Spleen (tissue), 11 donors: ENCODE data around the gene ZDHHC6. TPM values are rescaled to one million over a fixed set of nuclear protein-coding genes. Genes with fewer than 3 reads are reported as not detected.
"Not testable (repeated sequence)": the region's sequence is repeated elsewhere in the genome, so short reads cannot be mapped to it uniquely, and the experiment has no call there.

Experiments
- DNase-seq: peaks from one replicate; pipeline ENCODE4 v3.0.0-alpha.2; 2020
- H3K27ac ChIP-seq, 8 donors: fragments of 200-600 bp; sonication (generic) in 7 of 8; 1 replicate in 4 of 8; 2 replicates in 4 of 8; pipeline versions ENCODE4 v1.5.0 to v1.8.0; 2016 to 2021; ENCODE audit warnings: inconsistent platforms in 4 of 8, mild to moderate bottlenecking in 4 of 8, moderate library complexity in 1 of 8
- H3K27me3 ChIP-seq, 7 donors: fragments of 200-600 bp; sonication (generic) in 6 of 7; replicated peaks in 1 of 7; 1 replicate in 4 of 7; 2 replicates in 3 of 7; pipeline versions ENCODE4 v1.5.0 to v1.8.0; 2016 to 2021; ENCODE audit warnings: inconsistent platforms in 3 of 7, mild to moderate bottlenecking in 1 of 7
- H3K36me3 ChIP-seq, 6 donors: fragments of 200-600 bp; sonication (generic) in 5 of 6; 1 replicate in 4 of 6; 2 replicates in 2 of 6; pipeline versions ENCODE4 v1.5.0 to v1.8.0; 2016 to 2021; ENCODE audit warnings: inconsistent platforms in 2 of 6
- H3K4me1 ChIP-seq, 6 donors: fragments of 200-600 bp; sonication (generic) in 5 of 6; 1 replicate in 3 of 6; 2 replicates in 3 of 6; pipeline versions ENCODE4 v1.5.0 to v1.8.0; 2016 to 2021; ENCODE audit warnings: inconsistent platforms in 3 of 6
- H3K4me3 ChIP-seq, 8 donors: fragments of 200-600 bp; sonication (generic) in 7 of 8; 1 replicate in 4 of 8; 2 replicates in 4 of 8; pipeline versions ENCODE4 v1.5.0 to v1.8.0; 2016 to 2021; ENCODE audit warnings: inconsistent platforms in 4 of 8, mild to moderate bottlenecking in 4 of 8, moderate library complexity in 2 of 8
- H3K9me3 ChIP-seq, 8 donors: fragments of 200-600 bp; sonication (generic) in 7 of 8; 1 replicate in 4 of 8; 2 replicates in 4 of 8; pipeline versions ENCODE4 v1.5.0 to v1.8.0; 2016 to 2021; ENCODE audit warnings: inconsistent platforms in 4 of 8
- CTCF ChIP-seq, 11 experiments: fragments of 200-600 bp in 7 of 11; fragments of 450-650 bp in 4 of 11; sonication (generic) in 4 of 11; IDR thresholded peaks in 8 of 11; conservative IDR thresholded peaks in 3 of 11; 1 replicate in 7 of 11; 2 replicates in 4 of 11; pipeline versions ENCODE4 v1.4.0 to v1.8.0; 2016 to 2021; ENCODE audit warnings: antibody characterized with exemption in 11 of 11, inconsistent platforms in 4 of 11, mild to moderate bottlenecking in 1 of 11
- POLR2A ChIP-seq, 3 donors: fragments of 450-650 bp; IDR thresholded peaks; one replicate each; pipeline ENCODE4 v1.5.1; 2017; ENCODE audit warnings: antibody characterized with exemption in 3 of 3, mild to moderate bottlenecking in 1 of 3
- POLR2AphosphoS5 ChIP-seq, 3 donors: sonication (generic); formaldehyde crosslinking; IDR thresholded peaks; one replicate each; pipeline ENCODE4 v1.5.1; 2017; ENCODE audit warnings: antibody characterized with exemption in 3 of 3
- WGBS, 5 donors: extraction: QIAGEN DNeasy Blood & Tissue Kit in 3 of 5; methylation state at CpG; one replicate each; pipeline versions ENCODE4 v1.1.5 to v1.1.7; 2013 to 2018; 5-methylcytosine and 5-hydroxymethylcytosine counted together
- intact Hi-C: fragments of 100-400 bp; cut with DNase I; formaldehyde crosslinking; loops from one replicate; pipeline ENCODE4 v1.15.0; 2023; ENCODE audit warnings: low total_unique reads
- polyA plus RNA-seq, 3 donors: library from polyadenylated mRNA; stranded (reverse); fragments of 200-250 nt; gene quantifications; one replicate each; pipeline ENCODE4 v1.2.1, GENCODE V29; 2013
- total RNA-seq, 7 donors: library from RNA; depleted of rRNA in 3 of 7; stranded (reverse); fragments of >200 nt in 3 of 7; fragmentation: NEBNext Ultra II Directional in 4 of 7; extraction: Animal tissue kit (Norgen Biotek cat#: 25700) in 4 of 7; gene quantifications; one replicate each; pipeline versions ENCODE4 v1.1.0 to v1.2.1, GENCODE V29; 2016 to 2021
- donor health status: healthy with polysubstance abuse.
- donor health status: DM: no; HTN: no; CAD: no; lungs with moderate emphysema.
- donor health status: DM: no; HTN: no; CAD: no.
- donor health status: Bipolar disorder and iron deficiency.
- donor health status: healthy.
- donor health status: DM: no; HTN: no; CAD: no.
- donor health status: DM: yes; HTN: yes; CAD: no.

ZDHHC6 gene
- total and polyA plus RNA-seq, 10 donors = 28.0 to 51.9 (median 38.3) TPM

DNA sequence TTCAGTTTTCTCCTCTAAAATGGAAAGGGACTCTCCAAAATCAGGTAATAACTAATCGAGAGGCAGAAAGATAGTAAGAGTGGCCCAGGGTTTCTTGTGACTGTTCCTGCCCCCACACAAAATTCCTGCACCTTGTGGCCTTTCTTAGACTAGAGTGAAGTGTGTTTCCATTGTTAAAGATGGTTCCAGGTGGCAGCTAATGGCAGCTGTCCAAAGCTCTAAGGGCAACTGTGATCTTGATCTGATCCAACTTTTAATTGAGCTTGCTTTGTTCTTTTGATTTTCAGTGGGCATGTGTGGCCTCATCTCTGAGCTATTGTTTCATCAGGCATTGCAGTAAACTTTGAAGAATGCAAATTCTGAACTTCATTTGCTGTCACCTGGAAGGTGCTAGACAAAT, 53.4 kb downstream of the ZDHHC6 start:
- Histone ChIP-seq H3K27me3 (no peaks in the 10 kb centered on the region), H3K4me3 (no peak overlapping the region), H3K4me1 (peaks cover 8 to 20% (median 15%) of the 10 kb centered on the region in 6 donors), H3K27ac (no peak overlapping the region), H3K36me3 (peaks cover 0 to 41% (median 31%) of the 10 kb centered on the region in 6 donors), H3K9me3 (no peaks in the 10 kb centered on the region)
- WGBS, 5 donors = 83 to 93% (median 84%) methylated on average over 1 of the region's 1 CpG
- DNase-seq = no peak
- intact Hi-C loops = no loop called here
- TF ChIP-seq POLR2AphosphoS5 (IDR thresholded peaks at IDR 0.05) (no peak), POLR2A (IDR thresholded peaks at IDR 0.05) (no peak), CTCF (IDR thresholded peaks at IDR 0.05 in 8 of 11, conservative IDR thresholded peaks at IDR 0.05 in 3 of 11) (no peak)

DNA sequence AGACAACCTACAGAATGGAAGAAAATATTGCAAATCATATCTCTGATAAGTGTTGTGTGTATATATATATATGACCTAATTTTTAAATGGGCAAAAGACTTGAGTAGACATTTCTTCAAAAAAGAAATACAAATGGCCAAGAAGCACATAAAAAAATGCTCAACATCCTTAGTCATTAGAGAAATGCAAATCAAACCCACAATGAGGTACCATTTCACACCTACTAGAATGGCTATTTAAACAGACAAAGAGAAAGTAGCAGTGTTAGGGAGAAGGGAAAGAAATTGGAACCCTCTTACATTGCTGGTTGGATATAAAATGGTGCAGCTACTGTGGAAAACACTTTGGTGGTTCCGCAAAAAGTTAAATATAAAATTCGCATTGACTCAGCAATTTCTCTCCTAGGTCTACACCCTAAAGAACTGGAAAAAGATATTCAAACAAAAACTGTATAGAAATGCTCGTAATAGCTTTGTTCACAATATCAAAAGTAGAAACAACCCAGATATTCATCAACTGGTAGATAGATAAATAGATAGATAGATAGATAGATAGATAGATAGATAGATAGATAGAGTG, 56.5 kb downstream of the ZDHHC6 start:
- H3K4me3 ChIP-seq = no peak overlapping the region
- intact Hi-C loops = no loop called here
- no peak for DNase-seq
- H3K9me3 ChIP-seq = no peaks in the 10 kb centered on the region
- no peaks in the 10 kb centered on the region for H3K27me3 ChIP-seq
- WGBS, 5 donors = 94 to 98% (median 97%) methylated on average over 3 of the region's 3 CpGs
- H3K27ac ChIP-seq = peak overlapping the region in 7 of 8 donors; percentile 51 to 76 (median 66)
- TF ChIP-seq CTCF (IDR thresholded peaks at IDR 0.05 in 8 of 11, conservative IDR thresholded peaks at IDR 0.05 in 3 of 11) (no peak), POLR2AphosphoS5 (IDR thresholded peaks at IDR 0.05) (no peak), POLR2A (IDR thresholded peaks at IDR 0.05) (no peak)
- peaks cover 0 to 12% (median 4%) of the 10 kb centered on the region in 6 donors for H3K36me3 ChIP-seq
- peaks cover 8 to 29% (median 15%) of the 10 kb centered on the region in 6 donors for H3K4me1 ChIP-seq

- H3K9me3 ChIP-seq = no peaks in the 10 kb centered on the region
- intact Hi-C loops = no loop called here
- DNase-seq = no peak
- peak overlapping the region; percentile 51 to 76 (median 64) for H3K27ac ChIP-seq
- peaks cover 8 to 38% (median 15%) of the 10 kb centered on the region in 6 donors for H3K4me1 ChIP-seq
- H3K36me3 ChIP-seq = peaks cover 0 to 4% (median 0%) of the 10 kb centered on the region in 6 donors
- no peak for TF ChIP-seq POLR2A (IDR thresholded peaks at IDR 0.05)
- TF ChIP-seq CTCF (IDR thresholded peaks at IDR 0.05 in 8 of 11, conservative IDR thresholded peaks at IDR 0.05 in 3 of 11) = no peak
- no peak for TF ChIP-seq POLR2AphosphoS5 (IDR thresholded peaks at IDR 0.05)
- WGBS, 5 donors = 6 to 19% (median 12%) methylated on average over 6 of the region's 6 CpGs
- no peak overlapping the region for H3K4me3 ChIP-seq
- H3K27me3 ChIP-seq = no peaks in the 10 kb centered on the region
These were observed 57.4 kb downstream of the ZDHHC6 start for GRCh38 chr10:112389271-112389822.

- peak overlapping the region in 7 of 8 donors; percentile 24 to 76 (median 58) for H3K27ac ChIP-seq
- 50 to 95% (median 88%) methylated on average over 2 of the region's 2 CpGs for WGBS, 5 donors
- H3K27me3 ChIP-seq = no peaks in the 10 kb centered on the region
- H3K36me3 ChIP-seq = peaks cover 0 to 3% (median 0%) of the 10 kb centered on the region in 6 donors
- H3K9me3 ChIP-seq = no peaks in the 10 kb centered on the region
- H3K4me1 ChIP-seq = peaks cover 8 to 46% (median 15%) of the 10 kb centered on the region in 6 donors
- no peak for DNase-seq
- intact Hi-C loops = no loop called here
- H3K4me3 ChIP-seq = no peak overlapping the region
- no peak for TF ChIP-seq CTCF (IDR thresholded peaks at IDR 0.05 in 8 of 11, conservative IDR thresholded peaks at IDR 0.05 in 3 of 11)
- TF ChIP-seq POLR2AphosphoS5 (IDR thresholded peaks at IDR 0.05) = no peak
- TF ChIP-seq POLR2A (IDR thresholded peaks at IDR 0.05) = no peak
These were observed 58.2 kb downstream of the ZDHHC6 start for GRCh38 chr10:112388548-112388947.

GRCh38 chr10:112388056-112388455, 58.7 kb downstream of the ZDHHC6 start:
- H3K27me3 ChIP-seq, H3K4me3 ChIP-seq, intact Hi-C loops, H3K36me3 ChIP-seq, DNase-seq, H3K9me3 ChIP-seq: not testable (repeated sequence)
- Histone ChIP-seq H3K4me1 (peaks cover 8 to 50% (median 15%) of the 10 kb centered on the region in 6 donors), H3K27ac (peak overlapping the region in 2 of 8 donors; percentile 75 to 76)
- WGBS, 5 donors = 93 to 98% (median 95%) methylated on average over 7 of the region's 7 CpGs
